ENCODE measurements around the gene RAI1.
"Not testable (repeated sequence)": the region's sequence is repeated elsewhere in the genome, so short reads cannot be mapped to it uniquely, and the experiment has no call there.

The RAI1 gene

GRCh38 chr17:17682737-17683680 lies 1.8 kb downstream of the RAI1 start:
- peak; percentile 75 for DNase-seq

GRCh38 chr17:17683710-17684365 lies 2.6 kb downstream of the RAI1 start:
- DNase-seq, result no peak

GRCh38 chr17:17684906-17685774 lies 3.9 kb downstream of the RAI1 start:
- DNase-seq, result no peak

- DNase-seq, result no peak
Measured at GRCh38 chr17:17685775-17686291, 4.6 kb downstream of the RAI1 start.

- no peak for DNase-seq
Measured at GRCh38 chr17:17689312-17689711, 8.1 kb downstream of the RAI1 start.

- not testable (repeated sequence) for DNase-seq
Measured at GRCh38 chr17:17690233-17690632, 9.0 kb downstream of the RAI1 start.

GRCh38 chr17:17691468-17692263 lies 10.4 kb downstream of the RAI1 start:
- DNase-seq, result no peak

GRCh38 chr17:17692353-17693252 lies 11.3 kb downstream of the RAI1 start:
- no peak for DNase-seq

- no peak for DNase-seq
Measured at GRCh38 chr17:17693253-17694168, 12.3 kb downstream of the RAI1 start.

- peak; percentile 77 for DNase-seq
Measured at GRCh38 chr17:17694169-17695081, 13.2 kb downstream of the RAI1 start.

- DNase-seq, result no peak
Measured at GRCh38 chr17:17696085-17696484, 14.8 kb downstream of the RAI1 start.

- DNase-seq, result no peak
Measured at GRCh38 chr17:17696882-17697633, 15.8 kb downstream of the RAI1 start.

- no peak for DNase-seq
Measured at GRCh38 chr17:17698371-17698770, 17.1 kb downstream of the RAI1 start.

- DNase-seq, result no peak
Measured at GRCh38 chr17:17698869-17699351, 17.7 kb downstream of the RAI1 start.

- DNase-seq, result no peak
Measured at GRCh38 chr17:17699491-17699890, 18.2 kb downstream of the RAI1 start.

GRCh38 chr17:17700251-17700969 lies 19.2 kb downstream of the RAI1 start:
- DNase-seq, result no peak

- no peak for DNase-seq
Measured at GRCh38 chr17:17701112-17701511, 19.9 kb downstream of the RAI1 start.
